ENCODE data around the gene RAD52. TPM values are rescaled to one million over a fixed set of nuclear protein-coding genes. Genes with fewer than 3 reads are reported as not detected.

Gene RAD52
- polyA plus RNA-seq, 5 donors = 26.0 to 50.9 (median 36.1) TPM

GRCh38 chr12:916240-916639 is 33.3 kb downstream of the RAD52 start:
- no peak for DNase-seq

DNA sequence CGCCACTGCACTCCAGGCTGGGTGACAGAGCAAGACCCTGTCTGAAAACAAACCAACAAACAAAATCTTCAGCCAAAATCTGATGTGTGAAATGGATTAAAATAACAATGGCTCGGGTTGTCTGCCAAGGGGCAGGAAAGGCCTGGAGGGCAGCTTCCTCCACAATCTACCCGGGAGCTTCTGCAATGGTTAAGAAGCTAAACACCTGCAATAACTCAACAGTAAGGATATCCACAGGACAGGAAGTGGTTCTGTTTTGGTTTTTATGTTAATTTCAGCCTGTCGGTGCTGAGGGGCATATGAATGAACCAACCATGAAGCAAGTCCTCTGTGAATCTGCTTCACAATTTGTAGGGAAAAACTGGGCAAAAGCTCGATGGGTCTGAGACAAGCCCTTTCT is 34.4 kb downstream of the RAD52 start:
- no peak for DNase-seq

- no peak for DNase-seq
Measured at GRCh38 chr12:913919-914698, 35.4 kb downstream of the RAD52 start.

GRCh38 chr12:912466-913235 is 36.8 kb downstream of the RAD52 start:
- no peak for DNase-seq

DNA sequence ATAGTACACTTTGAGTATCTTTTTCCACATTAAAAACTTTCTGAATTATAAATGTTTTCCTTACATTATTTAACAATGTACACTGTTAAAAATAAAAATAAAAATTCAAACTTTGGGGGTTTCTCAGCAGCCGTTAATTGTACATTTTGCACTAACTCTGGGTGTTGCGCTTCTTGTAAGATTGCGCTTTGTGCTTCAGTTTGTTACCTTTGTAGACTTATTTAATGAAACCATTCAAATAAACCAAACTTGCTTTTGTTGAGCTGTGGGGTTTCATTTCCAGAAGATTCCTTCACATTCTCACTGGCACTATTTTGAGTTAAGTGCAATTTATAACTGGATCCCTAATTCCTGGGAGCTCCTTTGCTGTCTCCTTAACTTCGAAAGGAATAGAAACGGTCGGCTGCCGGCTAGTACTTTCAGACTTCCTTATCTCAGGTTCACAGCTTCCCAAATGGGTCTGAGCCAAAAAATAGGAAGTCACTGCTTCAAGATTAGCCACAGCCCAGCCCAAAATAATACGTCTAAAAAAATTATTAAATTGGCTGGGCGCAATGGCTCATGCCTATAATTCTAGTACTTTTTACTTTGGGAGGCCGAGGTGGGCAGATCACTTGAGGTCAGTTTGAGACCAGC is 38.2 kb downstream of the RAD52 start:
- peak in 1 of 2 donors; percentile 3 for DNase-seq

GRCh38 chr12:910416-910815 is 39.1 kb downstream of the RAD52 start:
- DNase-seq = no peak

- no peak for DNase-seq
Measured at GRCh38 chr12:909861-910260, 39.6 kb downstream of the RAD52 start.

DNA sequence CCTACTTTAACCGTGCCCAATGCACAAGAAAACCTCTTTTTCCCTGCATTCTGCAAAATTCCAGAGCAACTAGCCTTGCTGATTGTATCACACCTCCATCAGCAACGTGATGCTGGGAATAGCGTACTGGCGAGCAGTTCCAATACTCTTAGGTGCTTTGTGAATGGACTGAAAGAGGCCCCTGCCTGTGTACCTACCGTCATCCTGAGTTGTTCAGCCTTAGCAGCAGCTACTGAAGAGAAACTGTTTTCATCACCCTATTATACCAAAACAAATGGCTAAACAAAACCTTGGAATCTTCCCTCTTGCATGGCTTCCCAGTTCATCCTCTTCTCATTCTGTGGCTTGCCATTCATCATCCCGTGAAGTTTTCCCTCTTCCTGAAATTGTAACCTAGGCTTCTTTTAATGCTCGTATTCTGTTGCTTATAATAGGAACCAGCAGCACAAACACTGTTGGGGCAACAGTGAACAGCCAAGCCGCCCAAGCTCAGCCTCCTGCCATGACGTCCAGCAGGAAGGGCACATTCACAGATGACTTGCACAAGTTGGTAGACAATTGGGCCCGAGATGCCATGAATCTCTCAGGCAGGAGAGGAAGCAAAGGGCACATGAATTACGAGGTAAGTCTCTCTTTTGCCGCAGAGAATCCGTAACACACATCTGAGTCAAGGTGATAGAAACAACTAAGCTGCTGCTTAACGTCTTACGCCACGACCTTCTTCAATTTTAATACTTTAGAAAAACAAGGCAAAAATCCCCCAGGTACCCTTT is 41.9 kb downstream of the RAD52 start:
- DNase-seq = no peak

GRCh38 chr12:906062-906585 is 43.4 kb downstream of the RAD52 start:
- no peak for DNase-seq

DNA sequence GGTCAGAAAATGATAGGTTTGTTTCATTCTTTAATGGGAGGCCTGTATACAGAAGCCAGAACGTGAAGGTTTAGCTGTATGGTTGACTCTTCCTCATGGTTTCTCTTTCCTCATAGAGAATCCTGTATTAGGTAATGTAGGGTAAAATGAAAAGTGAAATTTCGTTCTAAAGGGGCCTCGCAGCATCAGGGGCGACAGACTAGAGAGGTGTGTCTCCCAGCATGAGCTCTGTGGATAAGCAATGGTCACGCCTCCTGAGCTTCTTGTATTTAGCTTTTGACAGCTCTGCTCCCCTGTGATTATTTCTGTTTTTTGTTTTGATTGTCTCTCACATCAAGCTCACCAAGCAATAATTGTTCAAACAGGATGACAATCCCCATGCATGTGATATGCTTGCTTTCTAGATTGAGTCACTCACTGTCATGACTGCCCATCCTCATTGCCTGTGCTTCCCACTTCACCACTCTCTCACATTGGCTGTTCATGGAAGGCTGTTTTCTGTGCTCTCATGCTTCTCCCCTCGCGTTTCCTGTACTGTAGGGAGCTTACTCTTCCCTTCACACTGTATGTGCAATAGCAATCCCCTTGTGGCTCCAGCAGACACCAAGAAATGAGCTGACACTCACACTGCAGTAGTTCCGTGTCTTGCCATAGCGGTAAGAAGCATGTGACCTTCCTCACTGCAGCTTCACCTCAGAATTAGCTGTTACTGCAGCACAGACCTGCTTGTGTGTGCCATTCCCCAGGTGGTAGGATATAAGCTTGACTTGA is 44.0 kb downstream of the RAD52 start:
- no peak for DNase-seq

DNA sequence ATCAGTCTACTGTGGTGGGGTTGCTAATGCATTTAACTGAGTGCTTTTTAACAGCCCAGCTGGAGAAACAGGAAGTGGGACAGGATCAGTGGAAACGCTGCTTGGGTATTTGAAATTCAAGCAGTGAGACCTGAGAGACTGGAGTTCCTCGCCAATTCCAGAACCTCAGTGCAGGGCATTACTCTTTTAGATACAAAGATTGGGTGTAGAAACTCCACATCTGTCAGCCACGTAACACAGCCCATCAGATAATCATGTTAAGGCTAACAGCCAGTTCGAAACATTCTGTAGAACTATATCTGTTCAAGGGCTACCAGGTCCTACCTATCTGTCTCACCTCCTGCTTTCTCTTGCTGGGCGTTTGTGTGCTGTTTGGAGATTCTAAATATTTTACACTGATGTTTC is 45.5 kb downstream of the RAD52 start:
- DNase-seq = no peak

- no peak for DNase-seq
Measured at GRCh38 chr12:903055-903454, 46.4 kb downstream of the RAD52 start.

DNA sequence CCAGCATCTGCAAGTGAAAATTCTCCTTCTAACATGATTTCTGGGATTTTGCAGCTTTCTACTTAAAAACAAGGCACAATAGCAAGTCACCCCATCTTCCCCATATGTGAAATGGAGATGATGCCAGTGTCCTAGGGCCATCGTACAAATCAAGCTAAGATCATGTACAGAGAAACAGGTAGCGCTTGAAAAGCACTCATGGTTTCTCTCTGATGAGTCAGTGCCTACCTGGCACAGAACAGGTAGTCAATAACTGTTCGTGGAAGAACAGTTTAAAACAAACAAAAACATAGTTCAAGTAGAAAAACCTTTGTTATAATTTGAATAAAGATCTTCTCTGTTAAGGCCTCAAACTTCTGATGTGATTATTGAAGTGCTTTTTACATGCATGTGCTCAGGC is 46.9 kb downstream of the RAD52 start:
- no peak for DNase-seq

DNA sequence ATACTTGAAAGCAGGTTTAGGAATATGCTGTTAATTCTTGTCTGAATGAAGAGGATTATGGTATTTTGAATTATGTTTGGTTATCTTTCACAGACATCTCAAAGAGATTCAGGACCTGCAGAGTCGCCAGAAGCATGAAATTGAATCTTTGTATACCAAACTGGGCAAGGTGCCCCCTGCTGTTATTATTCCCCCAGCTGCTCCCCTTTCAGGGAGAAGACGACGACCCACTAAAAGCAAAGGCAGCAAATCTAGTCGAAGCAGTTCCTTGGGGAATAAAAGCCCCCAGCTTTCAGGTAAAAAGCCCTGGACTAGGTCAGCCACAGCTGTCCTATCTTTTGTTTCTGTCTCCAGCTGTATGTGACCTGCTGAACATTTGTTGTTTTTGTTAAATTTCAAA is 52.1 kb downstream of the RAD52 start:
- DNase-seq = no peak

DNA sequence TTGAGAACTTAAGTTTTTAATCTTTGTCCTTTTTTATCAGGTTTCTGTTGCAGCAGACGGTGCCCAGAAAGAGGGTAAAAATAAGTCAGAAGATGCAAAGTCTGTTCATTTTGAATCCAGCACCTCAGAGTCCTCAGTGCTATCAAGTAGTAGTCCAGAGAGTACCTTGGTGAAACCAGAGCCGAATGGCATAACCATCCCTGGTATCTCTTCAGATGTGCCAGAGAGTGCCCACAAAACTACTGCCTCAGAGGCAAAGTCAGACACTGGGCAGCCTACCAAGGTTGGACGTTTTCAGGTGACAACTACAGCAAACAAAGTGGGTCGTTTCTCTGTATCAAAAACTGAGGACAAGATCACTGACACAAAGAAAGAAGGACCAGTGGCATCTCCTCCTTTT is 53.5 kb downstream of the RAD52 start:
- no peak for DNase-seq

DNA sequence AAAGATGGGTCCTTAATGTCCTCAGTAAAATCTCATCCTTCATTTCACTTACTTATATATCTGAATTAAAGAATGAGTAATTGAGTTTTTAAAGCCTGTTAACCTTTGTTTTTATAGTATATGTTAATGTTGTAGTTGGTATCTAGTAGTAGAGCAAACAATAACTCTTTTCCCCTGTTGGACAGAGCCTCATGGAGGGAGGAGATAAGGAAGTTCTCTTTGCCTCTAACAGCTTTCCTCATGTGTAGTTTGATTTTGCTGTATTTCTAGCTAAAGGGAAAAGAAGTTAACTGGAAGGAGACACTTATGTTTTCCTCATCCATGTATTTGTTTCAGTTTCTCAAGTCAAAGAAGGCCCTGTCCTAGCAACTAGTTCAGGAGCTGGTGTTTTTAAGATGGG is 55.3 kb downstream of the RAD52 start:
- no peak for DNase-seq

- DNase-seq = no peak
Measured at GRCh38 chr12:886206-886605, 63.3 kb downstream of the RAD52 start.

DNA sequence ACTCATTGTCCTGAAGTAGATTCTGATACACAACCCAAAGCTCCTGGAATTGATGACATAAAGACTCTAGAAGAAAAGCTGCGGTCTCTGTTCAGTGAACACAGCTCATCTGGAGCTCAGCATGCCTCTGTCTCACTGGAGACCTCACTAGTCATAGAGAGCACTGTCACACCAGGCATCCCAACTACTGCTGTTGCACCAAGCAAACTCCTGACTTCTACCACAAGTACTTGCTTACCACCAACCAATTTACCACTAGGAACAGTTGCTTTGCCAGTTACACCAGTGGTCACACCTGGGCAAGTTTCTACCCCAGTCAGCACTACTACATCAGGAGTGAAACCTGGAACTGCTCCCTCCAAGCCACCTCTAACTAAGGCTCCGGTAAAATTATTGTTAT is 63.8 kb downstream of the RAD52 start:
- no peak for DNase-seq

GRCh38 chr12:884746-885414 is 64.6 kb downstream of the RAD52 start:
- no peak for DNase-seq

DNA sequence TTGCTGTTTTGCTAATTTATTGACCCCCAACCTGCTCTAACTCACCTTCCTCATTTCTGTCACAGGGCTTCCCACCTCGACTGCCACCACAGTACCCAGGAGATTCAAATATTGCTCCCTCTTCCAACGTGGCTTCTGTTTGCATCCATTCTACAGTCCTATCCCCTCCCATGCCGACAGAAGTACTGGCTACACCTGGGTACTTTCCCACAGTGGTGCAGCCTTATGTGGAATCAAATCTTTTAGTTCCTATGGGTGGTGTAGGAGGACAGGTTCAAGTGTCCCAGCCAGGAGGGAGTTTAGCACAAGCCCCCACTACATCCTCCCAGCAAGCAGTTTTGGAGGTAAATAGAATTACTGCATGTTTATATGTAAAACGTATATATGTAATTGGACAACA is 68.8 kb downstream of the RAD52 start:
- no peak for DNase-seq

All from right lung (tissue), 5 donors.